HepG2 (cell line): ENCODE results near the gene FBXO48. TPM values are rescaled to one million over a fixed set of nuclear protein-coding genes. Genes with fewer than 3 reads are reported as not detected.

Experiments used
- ATAC-seq: fragments of 200-7000 bp; cut with Tn5 transposase; 3 replicates; pipeline ENCODE4 v1.9.1; 2020; ENCODE audit warnings: mild to moderate bottlenecking, moderate library complexity
- BruUV-seq: library from RNA; stranded (reverse); fragments of 400-500 nt; replicated peaks from 2 replicates; lab custom pipeline; 2021; lab: Mats Ljungman, UMichigan
- CTCF ChIA-PET: fragments of 300-600 bp; formaldehyde crosslinking; extraction: SDS; loops from one replicate; lab custom pipeline; 2021; ENCODE audit warnings: low total read pairs, inconsistent platforms, low intra/inter-chr PET ratio; lab: Yijun Ruan, JAX
- POLR2A ChIA-PET: fragments of 350-600 bp; sonication (Branson Sonifier 250); formaldehyde crosslinking; loops from one replicate; lab custom pipeline; 2020; ENCODE audit warnings: antibody characterized with exemption, inconsistent platforms; lab: Yijun Ruan, JAX
- DNase-seq: peaks from one replicate; pipeline ENCODE4 v3.0.0-alpha.2; 2015; ENCODE audit warnings: low spot score
- FAIRE-seq: peaks from 3 replicates; lab custom pipeline; 2011; peaks lifted over from hg19 to GRCh38; lab: Jason Lieb, UNC
- H2AFZ ChIP-seq: one replicate; pipeline ENCODE4 v1.6.1; 2011; ENCODE audit warnings: low read length, inconsistent platforms
- H3K27ac ChIP-seq: fragments of 300-600 bp; 3 replicates; pipeline ENCODE4 v1.8.0; 2011; ENCODE audit warnings: mixed run types, mild to moderate bottlenecking, mixed read lengths, low read length, inconsistent platforms; ENCODE audit not compliant: insufficient read depth; ENCODE audit errors: extremely low read length
- H3K27me3 ChIP-seq, 2 experiments: fragments of 200-600 bp in 1 of 2; 2 replicates in 1 of 2; 3 replicates in 1 of 2; pipeline versions ENCODE4 v1.6.0 to v1.8.0; 2011; ENCODE audit warnings: low read length in 2 of 2, mild to moderate bottlenecking in 2 of 2, moderate library complexity in 2 of 2, inconsistent platforms in 1 of 2; ENCODE audit not compliant: insufficient read depth in 2 of 2, control insufficient read depth in 1 of 2
- H3K36me3 ChIP-seq, 2 experiments: fragments of 200-600 bp in 1 of 2; replicated peaks in 1 of 2; 2 replicates in 1 of 2; 3 replicates in 1 of 2; pipeline versions ENCODE4 v1.5.1 to v1.8.0; 2011; ENCODE audit warnings: low read length in 2 of 2, inconsistent platforms in 1 of 2; ENCODE audit not compliant: insufficient read depth in 2 of 2, control insufficient read depth in 1 of 2
- H3K4me1 ChIP-seq: 2 replicates; pipeline ENCODE4 v1.5.1; 2012; ENCODE audit warnings: low read length, inconsistent platforms; ENCODE audit not compliant: insufficient read depth
- H3K4me2 ChIP-seq: 2 replicates; pipeline ENCODE4 v1.6.0; 2011; ENCODE audit warnings: low read depth, low read length, inconsistent platforms
- H3K4me3 ChIP-seq, 3 experiments: fragments of 200-600 bp in 1 of 3; sonication (generic), shearing (Covaris generic) in 1 of 3; replicated peaks in 1 of 3; 2 replicates each; pipeline ENCODE4 v1.5.1; 2011 to 2016; ENCODE audit warnings: low read length in 3 of 3, inconsistent platforms in 2 of 3, low read depth in 2 of 3, mild to moderate bottlenecking in 2 of 3, control low read depth in 1 of 3, mixed read lengths in 1 of 3; ENCODE audit not compliant: insufficient read depth in 1 of 3
- H3K79me2 ChIP-seq: one replicate; pipeline ENCODE4 v1.6.1; 2011; ENCODE audit warnings: low read length, inconsistent platforms; ENCODE audit not compliant: insufficient read depth
- H3K9ac ChIP-seq: 2 replicates; pipeline ENCODE4 v1.6.0; 2011; ENCODE audit warnings: mild to moderate bottlenecking, low read depth, low read length, inconsistent platforms; ENCODE audit not compliant: insufficient read depth
- H3K9me3 ChIP-seq: 2 replicates; pipeline ENCODE4 v1.5.1; 2012; ENCODE audit warnings: mild to moderate bottlenecking, low read length
- H4K20me1 ChIP-seq: 2 replicates; pipeline ENCODE4 v1.6.0; 2011; ENCODE audit warnings: inconsistent platforms, mild to moderate bottlenecking, low read length, moderate library complexity; ENCODE audit not compliant: insufficient read depth
- ARNT2 ChIP-seq: sonication (generic); formaldehyde crosslinking; IDR thresholded peaks from 2 replicates; pipeline ENCODE4 v1.8.0; 2022; ENCODE audit warnings: mild to moderate bottlenecking, low read depth, missing genetic modification reagents, moderate library complexity
- EEA1 ChIP-seq: sonication (generic); formaldehyde crosslinking; IDR thresholded peaks from 2 replicates; pipeline ENCODE4 v1.5.1; 2020; ENCODE audit warnings: mild to moderate bottlenecking, missing genetic modification reagents, borderline replicate concordance
- JUN ChIP-seq: sonication (generic); formaldehyde crosslinking; IDR thresholded peaks from 2 replicates; pipeline ENCODE4 v1.4.0; 2020; ENCODE audit warnings: mild to moderate bottlenecking, missing genetic modification reagents
- KLF9 ChIP-seq: IDR thresholded peaks from 2 replicates; pipeline ENCODE4 v1.6.1; 2016; ENCODE audit warnings: low read depth
- LBX2 ChIP-seq: sonication (generic); formaldehyde crosslinking; IDR thresholded peaks from 2 replicates; pipeline ENCODE4 v1.5.0; 2020; ENCODE audit warnings: missing genetic modification reagents, mild to moderate bottlenecking, borderline replicate concordance
- MTF2 ChIP-seq: sonication (generic); formaldehyde crosslinking; IDR thresholded peaks from 2 replicates; pipeline ENCODE4 v1.5.0; 2020; ENCODE audit warnings: missing genetic modification reagents, borderline replicate concordance
- NCOA5 ChIP-seq: sonication (generic); formaldehyde crosslinking; IDR thresholded peaks from 2 replicates; pipeline ENCODE4 v1.4.0; 2020; ENCODE audit warnings: missing genetic modification reagents
- ZBTB46 ChIP-seq: sonication (generic); formaldehyde crosslinking; IDR thresholded peaks from 2 replicates; pipeline ENCODE4 v1.4.0; 2020; ENCODE audit warnings: mild to moderate bottlenecking, missing genetic modification reagents, borderline replicate concordance
- ZNF180 ChIP-seq: sonication (generic); formaldehyde crosslinking; IDR thresholded peaks from 2 replicates; pipeline ENCODE4 v1.4.0; 2020; ENCODE audit warnings: low read depth, missing genetic modification reagents, borderline replicate concordance
- ZNF629 ChIP-seq: sonication (generic); formaldehyde crosslinking; conservative IDR thresholded peaks from 2 replicates; pipeline ENCODE4 v1.5.0; 2020; ENCODE audit warnings: missing genetic modification reagents
- ZNF75D ChIP-seq: sonication (generic); formaldehyde crosslinking; IDR thresholded peaks from 2 replicates; pipeline ENCODE4 v1.8.1; 2023; ENCODE audit warnings: missing genetic modification reagents, mild to moderate bottlenecking, borderline replicate concordance
- WGBS: methylation state at CpG from one replicate; pipeline ENCODE4 v1.1.6; 2017; ENCODE audit warnings: low lambda C conversion rate; 5-methylcytosine and 5-hydroxymethylcytosine counted together
- in situ Hi-C: cut with HindIII; loops from 2 replicates; pipeline ENCODE4 v1.10.0; 2017; ENCODE audit warnings: low pct_unique_long_range_greater_than_20kb; ENCODE audit not compliant: extremely low pct_ligation_motif_present
- intact Hi-C: fragments of 100-400 bp; cut with micrococcal nuclease; formaldehyde crosslinking; loops from one replicate; pipeline ENCODE4 v1.10.0; 2022; ENCODE audit not compliant: unreplicated experiment
- polyA plus RNA-seq, 8 experiments: library from polyadenylated mRNA; depleted of rRNA in 3 of 8; stranded (reverse) in 7 of 8; unstranded in 1 of 8; fragments of >200 nt; fragmentation: Illumina TruSeq in 4 of 8; extraction: Trizol in 4 of 8; gene quantifications; 2 replicates each; pipeline versions ENCODE4 v1.2.1 to v1.2.3, GENCODE V29; 2011 to 2016; ENCODE audit warnings: low read depth in 4 of 8, missing spikeins in 1 of 8, mixed read lengths in 1 of 8; ENCODE audit not compliant: insufficient read depth in 1 of 8
- total RNA-seq, 5 experiments: library from RNA; depleted of rRNA; stranded (reverse); fragments of >200 nt; fragmentation: Illumina TruSeq; extraction: Trizol; gene quantifications; 2 replicates each; pipeline ENCODE4 v1.2.3, GENCODE V29; 2016; ENCODE audit warnings: low read depth in 1 of 5

Gene FBXO48
- total and polyA plus RNA-seq, 2 of the 13 experiments (the other 11 are each of a cell fraction or from before 2014, with no cell fraction given): 0.42 to 1.1 TPM

GRCh38 chr2:68426446-68426845 is 40.6 kb downstream of the FBXO48 start (continued):
- TF ChIP-seq ZBTB46 (CRISPR knock-in tag) (no peak), NCOA5 (CRISPR knock-in tag) (no peak), ZNF629 (no peak), ARNT2 (CRISPR knock-in tag) (no peak)
- TF ChIP-seq, all 625 proteins: peak for 0

- Histone ChIP-seq H3K27ac (no peak overlapping the region), H3K9ac (no peak overlapping the region), H3K79me2 (no peaks in the 10 kb centered on the region), H3K4me1 (no peaks in the 10 kb centered on the region), H4K20me1 (no peaks in the 10 kb centered on the region), H3K4me3 (no peak overlapping the region), H3K9me3 (no peaks in the 10 kb centered on the region), H3K4me2 (no peak overlapping the region), H3K36me3 (no peaks in the 10 kb centered on the region), H3K27me3 (peaks cover 0 to 11% of the 10 kb centered on the region in 2 experiments; a peak in 2 of 5 replicates), H2AFZ (no peak overlapping the region)
- intact Hi-C loops (no loop called here), in situ Hi-C loops (no loop called here)
- no peak for TF ChIP-seq ZNF180 (CRISPR knock-in tag)
- TF ChIP-seq KLF9 (CRISPR knock-in tag): no peak
- no peak for TF ChIP-seq MTF2 (CRISPR knock-in tag)
- no peak for TF ChIP-seq EEA1 (CRISPR knock-in tag)
- no peak for TF ChIP-seq ZNF75D (CRISPR knock-in tag)
- TF ChIP-seq JUN: no peak
- TF ChIP-seq LBX2 (CRISPR knock-in tag): no peak
- ATAC-seq: no peak
- BruUV-seq: no TSS peak
- no peak for FAIRE-seq
- WGBS: 19% methylated on average over 3 of the region's 3 CpGs
- no peak for DNase-seq
- CTCF ChIA-PET: no interaction called here
- POLR2A ChIA-PET: no interaction called here
Measured at GRCh38 chr2:68425503-68425902, 41.6 kb downstream of the FBXO48 start.
